Camera-type eye (tissue), 1 donor: Measurements from ENCODE around the gene EAF1. TPM values are rescaled to one million over a fixed set of nuclear protein-coding genes. Genes with fewer than 3 reads are reported as not detected.

Experiments
- total RNA-seq: library from RNA; depleted of rRNA; stranded (reverse); fragments of >200 nt; gene quantifications from one replicate; pipeline ENCODE4 v1.2.3, GENCODE V29; 2014

EAF1 gene
- total RNA-seq: 19.4 TPM

DNA sequence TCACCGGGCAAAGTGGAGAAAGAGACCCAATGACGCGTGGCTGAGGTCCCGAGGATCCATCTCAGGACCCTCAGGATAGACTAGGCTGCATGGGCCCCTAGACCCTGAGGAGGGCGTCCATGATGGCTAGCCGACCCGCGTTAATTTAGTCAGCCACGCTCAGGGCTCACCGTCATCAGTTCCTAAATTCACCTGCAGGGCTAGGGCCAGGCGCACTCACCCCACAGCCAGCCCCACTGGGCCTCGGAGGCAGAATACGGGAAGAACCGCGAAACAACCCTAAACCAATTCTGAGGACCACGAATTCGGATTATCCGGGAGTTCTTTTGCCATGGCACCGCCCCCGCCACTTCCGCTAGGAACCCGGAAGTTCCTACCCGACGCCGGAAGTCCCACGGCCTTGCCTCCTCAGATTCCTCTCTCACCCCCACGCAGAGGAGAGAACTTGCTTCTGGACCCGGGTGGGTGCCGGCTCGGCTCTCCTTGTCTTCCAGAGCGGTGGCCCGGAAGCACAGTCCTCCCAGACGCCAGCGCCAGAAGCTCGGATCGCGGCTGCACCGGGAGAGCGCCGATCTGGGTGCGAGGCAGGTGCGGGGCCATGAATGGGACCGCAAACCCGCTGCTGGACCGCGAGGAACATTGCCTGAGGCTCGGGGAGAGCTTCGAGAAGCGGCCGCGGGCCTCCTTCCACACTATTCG, at the start of gene EAF1, which contains the start of gene METTL6:
TSS of gene EAF1 (plus strand) at position 417 of the 699 bp plus-strand sequence. CDS start at position 599, 182 bp downstream.
TSS of gene METTL6 (minus strand) at position 363 of the 699 bp plus-strand sequence. CDS start 1,033 bp downstream, outside the sequence.

Other genes starting within 250 kb of the EAF1 start
- gene CAPN7, start 221.4 kb upstream of the EAF1 start, total RNA-seq: 96.2 TPM
- 69.2 TPM for gene SH3BP5, start 95.0 kb upstream of the EAF1 start, total RNA-seq
- 33.8 TPM for gene METTL6, start 54 bp upstream of the EAF1 start, total RNA-seq
- 5.0 TPM for gene COLQ, start 94.1 kb downstream of the EAF1 start, total RNA-seq
- 35.3 TPM for gene HACL1, start 174.0 kb downstream of the EAF1 start, total RNA-seq
- 58.3 TPM for gene BTD, start 174.1 kb downstream of the EAF1 start, total RNA-seq